ENCODE data around the gene CYP4A22. TPM values are rescaled to one million over a fixed set of nuclear protein-coding genes. Genes with fewer than 3 reads are reported as not detected.

The CYP4A22 gene
- total RNA-seq, 1 experiment from 2014 or later, result not detected

DNA sequence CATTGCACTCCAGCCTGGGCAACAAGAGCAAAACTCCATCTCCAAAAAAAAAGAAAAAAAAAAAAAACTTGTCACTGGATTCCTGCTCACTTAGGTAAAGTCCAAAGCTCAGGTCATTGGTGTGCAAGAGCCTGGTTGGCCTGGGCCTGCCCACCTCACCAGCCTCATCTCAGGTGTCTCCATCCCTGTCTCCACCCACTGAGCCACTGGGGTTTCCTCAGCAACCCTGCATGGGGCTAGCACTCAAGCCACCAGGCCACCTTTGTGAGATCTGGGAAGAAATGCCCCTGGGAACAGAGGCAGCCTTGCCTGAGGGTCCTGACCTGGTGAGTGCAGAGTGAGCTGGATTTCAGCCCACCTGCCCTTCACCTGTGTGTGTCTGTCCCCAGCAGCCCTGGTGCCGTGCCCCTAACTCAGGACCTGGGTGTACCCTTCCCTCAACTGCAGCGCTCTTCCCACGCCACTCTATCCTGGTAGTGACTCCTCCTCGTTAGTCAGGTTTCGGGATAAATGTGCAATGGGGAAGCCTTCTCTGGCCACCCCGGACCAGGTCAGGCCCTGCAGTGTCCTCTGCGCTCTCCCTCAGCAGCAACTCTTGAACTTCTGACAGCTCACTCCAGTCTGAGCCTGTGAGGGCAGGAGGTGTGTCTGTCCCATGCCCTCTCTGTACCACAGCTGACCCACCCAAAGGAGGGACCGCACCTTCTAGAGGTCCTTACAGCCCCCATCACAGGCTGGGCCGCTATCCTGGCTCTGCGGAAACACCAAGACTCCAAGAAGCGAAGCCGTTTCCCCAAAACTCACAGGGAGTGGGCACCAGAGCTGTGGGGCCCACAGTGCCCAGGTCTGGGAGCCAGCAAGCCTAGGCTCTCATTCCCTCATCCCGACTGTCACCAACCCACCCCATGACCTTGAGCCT lies 49.3 kb downstream of the CYP4A22 start:
- BruUV-seq (replicated peaks), result no TSS peak
- H3K9me3 ChIP-seq, result no peaks in the 10 kb centered on the region; the same call in 1 of the 2 replicates
- POLR2A ChIA-PET, result no interaction called here
- Mint-ChIP-seq H3K27ac (ENCODE audit: unreplicated experiment) (peak overlapping the region; percentile 98), H3K27me3 (ENCODE audit: insufficient read depth, unreplicated experiment) (no peaks in the 10 kb centered on the region), H3K36me3 (ENCODE audit: insufficient read depth, unreplicated experiment) (peaks cover 43% of the 10 kb centered on the region), H3K9me3 (ENCODE audit: unreplicated experiment) (no peaks in the 10 kb centered on the region), H3K4me1 (ENCODE audit: low read depth, unreplicated experiment) (peaks cover 33% of the 10 kb centered on the region), H3K4me3 (ENCODE audit: unreplicated experiment) (no peak overlapping the region)
- H3K4me1 ChIP-seq, result peaks cover 58% of the 10 kb centered on the region
- no peak for TF ChIP-seq CTCF (IDR thresholded peaks at IDR 0.05; ENCODE audit: insufficient read depth in 1 of 2, low read depth in 1 of 2, low read length in 1 of 2, severe bottlenecking in 1 of 2, unreplicated experiment in 1 of 2)
- CTCF ChIA-PET, result interaction anchor here (1.2 kb wide), 1 partner anchor 7 kb away, joined by 5 read pairs; no protein-coding TSS in a partner anchor
- intact Hi-C loops (cut with micrococcal nuclease; ENCODE audit: unreplicated experiment), result no loop called here
- no peak overlapping the region for H3K4me3 ChIP-seq (ENCODE audit: low read depth, low read length)
- peak; percentile 43 to 68 for DNase-seq
- no peaks in the 10 kb centered on the region for H3K27me3 ChIP-seq (replicated peaks; ENCODE audit: control insufficient read depth, insufficient read depth, low read length)
- no peaks in the 10 kb centered on the region for H3K36me3 ChIP-seq (ENCODE audit: control insufficient read depth, insufficient read depth, low read length)

DNA sequence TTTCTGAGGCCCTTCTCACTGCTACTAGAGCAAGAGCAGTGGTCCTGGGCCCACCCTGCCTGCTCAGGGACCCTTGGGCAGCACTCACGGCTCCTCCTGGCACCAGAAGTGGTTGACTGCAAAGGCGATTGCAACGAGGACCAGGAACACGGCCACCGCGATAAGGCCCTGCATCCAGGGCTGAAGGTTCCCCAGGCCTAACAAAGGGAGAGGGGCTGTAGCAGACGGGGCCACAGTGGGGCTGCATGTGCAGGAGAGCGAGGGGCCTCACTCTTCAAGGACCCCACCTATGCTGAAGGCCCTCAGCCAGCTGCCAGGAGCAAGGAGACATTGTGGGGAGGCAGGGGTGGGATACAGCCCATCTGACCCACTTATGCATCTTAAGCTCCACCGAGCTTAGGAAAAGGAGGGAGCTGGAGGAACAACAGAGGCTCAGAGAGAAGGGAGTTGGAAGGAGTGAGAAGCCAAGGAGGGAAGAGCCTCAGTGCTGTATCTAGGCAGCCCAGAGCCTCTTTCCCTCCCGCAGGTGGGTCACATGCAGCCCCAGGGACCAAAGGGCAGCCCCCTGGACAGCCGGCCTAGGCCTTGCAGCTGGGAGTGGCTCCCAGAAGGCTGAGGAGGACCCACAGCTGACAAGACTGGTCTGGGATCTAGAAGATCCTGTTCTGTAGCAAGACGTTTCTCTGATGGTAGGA lies 50.1 kb downstream of the CYP4A22 start:
- Mint-ChIP-seq H3K27ac (ENCODE audit: unreplicated experiment) (peak overlapping the region; percentile 98), H3K9me3 (ENCODE audit: unreplicated experiment) (no peaks in the 10 kb centered on the region), H3K27me3 (ENCODE audit: insufficient read depth, unreplicated experiment) (no peaks in the 10 kb centered on the region), H3K36me3 (ENCODE audit: insufficient read depth, unreplicated experiment) (peaks cover 51% of the 10 kb centered on the region), H3K4me3 (ENCODE audit: unreplicated experiment) (peak overlapping the region; percentile 36), H3K4me1 (ENCODE audit: low read depth, unreplicated experiment) (peaks cover 41% of the 10 kb centered on the region)
- DNase-seq, result peak; percentile 64 to 80
- H3K4me3 ChIP-seq (ENCODE audit: low read depth, low read length), result no peak overlapping the region
- CTCF ChIA-PET, result interaction anchor here (1.2 to 1.6 kb wide), 2 partner anchors 8 kb away, joined by 5 read pairs; no protein-coding TSS in a partner anchor
- no peaks in the 10 kb centered on the region; the same call in 1 of the 2 replicates for H3K9me3 ChIP-seq
- intact Hi-C loops (cut with micrococcal nuclease; ENCODE audit: unreplicated experiment), result no loop called here
- POLR2A ChIA-PET, result interaction anchor here (0.6 kb wide), 1 partner anchor 127 kb away, joined by 3 read pairs; the partner anchor contains the start of gene STIL
- H3K36me3 ChIP-seq (ENCODE audit: control insufficient read depth, insufficient read depth, low read length), result no peaks in the 10 kb centered on the region
- H3K4me1 ChIP-seq, result peaks cover 62% of the 10 kb centered on the region
- BruUV-seq (replicated peaks), result no TSS peak
- TF ChIP-seq CTCF (IDR thresholded peaks at IDR 0.05; ENCODE audit: insufficient read depth in 1 of 2, low read depth in 1 of 2, low read length in 1 of 2, severe bottlenecking in 1 of 2, unreplicated experiment in 1 of 2), result no peak
- H3K27me3 ChIP-seq (replicated peaks; ENCODE audit: control insufficient read depth, insufficient read depth, low read length), result no peaks in the 10 kb centered on the region

DNA sequence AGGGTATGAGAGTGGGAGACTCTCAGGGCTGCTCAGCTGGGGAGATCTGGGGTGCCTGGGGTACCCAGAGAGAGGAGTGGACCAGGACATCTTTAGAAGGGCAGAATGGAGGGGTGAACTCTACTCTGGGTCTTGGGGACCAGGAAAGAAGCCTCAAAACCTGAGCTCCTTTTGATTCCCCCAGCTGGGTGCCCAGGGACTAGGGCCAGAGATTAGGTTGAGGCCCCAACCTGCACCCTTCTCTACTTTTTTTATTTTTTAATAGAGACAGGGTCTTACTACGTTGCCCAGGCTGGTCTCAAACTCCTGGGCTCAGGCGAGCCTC lies 50.6 kb downstream of the CYP4A22 start:
- Mint-ChIP-seq H3K36me3 (ENCODE audit: insufficient read depth, unreplicated experiment) (peaks cover 51% of the 10 kb centered on the region), H3K9me3 (ENCODE audit: unreplicated experiment) (no peaks in the 10 kb centered on the region), H3K27ac (ENCODE audit: unreplicated experiment) (peak overlapping the region; percentile 98), H3K4me3 (ENCODE audit: unreplicated experiment) (peak overlapping the region; percentile 36), H3K4me1 (ENCODE audit: low read depth, unreplicated experiment) (peaks cover 45% of the 10 kb centered on the region), H3K27me3 (ENCODE audit: insufficient read depth, unreplicated experiment) (no peaks in the 10 kb centered on the region)
- H3K4me3 ChIP-seq (ENCODE audit: low read depth, low read length), result no peak overlapping the region
- ChIA-PET CTCF (interaction anchor here (1.2 to 1.6 kb wide), 2 partner anchors 8 to 9 kb away, joined by 5 read pairs; no protein-coding TSS in a partner anchor), POLR2A (interaction anchor here (0.6 kb wide), 1 partner anchor 126 kb away, joined by 3 read pairs; the partner anchor contains the start of gene STIL)
- DNase-seq, result no peak
- BruUV-seq (replicated peaks), result no TSS peak
- H3K36me3 ChIP-seq (ENCODE audit: control insufficient read depth, insufficient read depth, low read length), result no peaks in the 10 kb centered on the region
- TF ChIP-seq CTCF (IDR thresholded peaks at IDR 0.05; ENCODE audit: insufficient read depth in 1 of 2, low read depth in 1 of 2, low read length in 1 of 2, severe bottlenecking in 1 of 2, unreplicated experiment in 1 of 2), result no peak
- intact Hi-C loops (cut with micrococcal nuclease; ENCODE audit: unreplicated experiment), result no loop called here
- no peaks in the 10 kb centered on the region; the same call in 1 of the 2 replicates for H3K9me3 ChIP-seq
- H3K27me3 ChIP-seq (replicated peaks; ENCODE audit: control insufficient read depth, insufficient read depth, low read length), result no peaks in the 10 kb centered on the region
- peaks cover 66% of the 10 kb centered on the region for H3K4me1 ChIP-seq

Data from Caco-2 (cell line).